HG02840 (cell line): ENCODE measurements around the gene TMEM203.

Experiments
- ATAC-seq: cut with Tn5 transposase; IDR thresholded peaks from one replicate; pipeline ENCODE4 v1.9.1; 2021; ENCODE audit warnings: mild to moderate bottlenecking, moderate library complexity, moderate number of reproducible peaks; ENCODE audit not compliant: unreplicated experiment, low FRiP score

The TMEM203 gene

DNA sequence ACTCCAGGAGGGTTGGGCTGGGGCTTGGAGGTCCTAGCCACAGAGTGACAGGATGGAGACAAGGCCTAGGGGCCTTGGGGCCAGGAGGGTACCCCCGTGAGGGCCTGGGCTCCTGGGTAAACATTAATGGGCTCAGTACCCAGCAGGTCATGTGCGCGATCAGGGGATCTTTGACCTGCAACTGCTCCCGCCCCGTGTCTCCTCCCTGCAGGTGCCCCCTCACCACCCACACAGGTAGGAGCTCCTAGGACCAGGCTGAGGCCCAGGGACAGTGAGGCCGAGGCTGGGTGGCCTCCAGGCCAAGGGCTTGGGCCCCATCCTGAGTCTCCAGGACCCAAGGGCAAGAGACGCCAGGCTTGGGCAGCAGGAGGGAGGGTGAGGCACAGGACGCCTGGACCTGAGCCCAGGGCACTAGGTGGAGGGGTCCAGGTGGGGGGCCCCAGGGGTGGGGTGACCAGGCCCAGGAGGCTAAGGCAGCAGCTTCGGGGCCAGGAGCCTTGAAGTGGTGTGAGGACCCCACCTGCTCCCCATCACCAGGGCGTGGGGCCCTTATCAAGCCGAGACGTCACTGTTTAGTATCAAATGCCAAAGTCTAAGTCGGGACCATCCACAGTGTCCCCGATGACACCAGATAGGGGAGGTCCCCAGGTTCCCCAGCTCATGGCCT, 25.4 kb upstream of the TMEM203 start, which contains the start of gene SLC34A3:
TSS of gene SLC34A3 (plus strand) at position 197 of the 667 bp plus-strand sequence. CDS start 802 bp downstream, outside the sequence.
- ATAC-seq = no peak

GRCh38 chr9:137229903-137230704, 24.7 kb upstream of the TMEM203 start:
- ATAC-seq = no peak

DNA sequence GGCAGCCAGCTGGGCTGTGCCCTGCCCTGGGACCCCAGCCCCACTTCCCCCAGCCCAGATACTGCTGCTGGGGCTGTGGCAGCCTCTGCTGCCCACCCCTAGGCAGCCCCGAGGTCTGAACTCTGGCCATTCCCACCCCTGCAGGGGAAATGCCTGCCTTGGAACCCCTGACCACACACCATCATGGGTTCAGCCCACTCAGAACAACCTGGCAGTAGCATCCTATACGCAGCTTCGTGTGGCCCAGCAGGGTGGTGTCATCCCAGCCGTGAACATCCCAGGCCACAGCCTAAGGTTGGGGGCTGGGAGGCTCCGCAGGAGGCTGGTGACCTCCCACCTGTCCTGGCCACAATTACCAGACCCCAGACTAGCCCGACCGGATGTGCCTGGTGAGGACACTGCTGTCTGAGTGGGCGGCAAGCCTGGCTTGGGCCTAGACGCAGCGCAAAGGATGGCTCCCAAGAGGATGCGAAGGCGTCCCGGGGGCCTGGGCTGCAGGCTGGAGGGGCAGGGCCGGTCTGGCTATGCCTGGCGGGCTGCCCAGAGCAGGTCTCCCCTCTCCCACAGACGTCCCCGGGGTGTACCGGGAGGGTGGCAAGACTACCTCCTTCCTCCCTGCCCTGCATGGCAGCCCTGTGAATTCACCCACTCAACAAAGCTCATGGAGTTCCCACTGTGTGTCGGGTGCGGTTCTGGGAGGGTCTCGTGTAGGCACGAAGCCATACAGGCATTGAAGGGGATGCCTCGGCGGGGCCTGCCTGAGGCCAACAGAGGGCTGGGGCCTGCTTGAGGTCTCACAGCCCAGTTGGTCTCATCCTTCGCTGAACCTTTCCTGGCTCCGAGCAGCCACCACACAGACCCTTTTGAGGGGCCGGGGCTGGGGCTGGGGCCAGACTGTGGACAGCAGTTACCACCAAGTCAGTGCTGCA, 23.8 kb upstream of the TMEM203 start:
- ATAC-seq = no peak

GRCh38 chr9:137228506-137228967, 23.1 kb upstream of the TMEM203 start:
- ATAC-seq = no peak

DNA sequence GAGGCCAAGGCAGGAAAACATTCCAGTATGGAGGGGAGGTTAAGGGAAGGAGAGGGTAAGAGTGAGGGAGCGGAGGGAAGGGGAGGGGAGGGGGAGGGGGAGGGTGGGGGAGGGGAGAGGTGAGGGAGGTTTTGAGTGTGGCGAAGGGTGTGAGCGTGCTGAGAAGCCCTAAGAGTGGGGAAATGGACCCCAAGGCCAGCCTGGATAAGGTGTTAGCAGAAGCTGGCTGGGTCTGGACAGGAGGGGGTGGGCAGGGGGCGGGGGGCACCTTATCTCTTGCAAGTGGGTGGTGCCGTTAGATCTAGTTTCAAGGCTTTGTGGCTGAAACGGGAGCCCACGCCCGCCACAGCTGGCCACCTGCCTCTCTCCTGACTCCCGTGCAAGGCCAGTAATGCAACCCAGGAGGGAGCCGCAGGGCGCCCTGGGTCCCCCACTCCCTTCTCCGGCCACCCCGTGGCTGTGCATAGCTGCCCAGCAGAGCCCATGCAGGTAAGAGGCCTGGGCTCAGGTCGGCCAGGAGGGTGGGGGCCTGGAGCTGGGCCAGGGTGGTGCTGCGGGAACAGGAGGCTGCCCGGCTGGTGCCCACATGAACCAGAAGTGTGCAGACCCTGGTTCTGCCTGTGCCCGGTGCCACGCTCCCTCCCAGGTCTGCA, 22.5 kb upstream of the TMEM203 start:
- ATAC-seq = no peak

- no peak for ATAC-seq
Measured at GRCh38 chr9:137227054-137227852, 21.8 kb upstream of the TMEM203 start, which contains the start of gene RNF224. RNF224 (plus strand) TSS chr9:137227502; CDS start chr9:137228336, 834 bp downstream.

GRCh38 chr9:137226338-137227053, 21.0 kb upstream of the TMEM203 start:
- ATAC-seq = no peak

DNA sequence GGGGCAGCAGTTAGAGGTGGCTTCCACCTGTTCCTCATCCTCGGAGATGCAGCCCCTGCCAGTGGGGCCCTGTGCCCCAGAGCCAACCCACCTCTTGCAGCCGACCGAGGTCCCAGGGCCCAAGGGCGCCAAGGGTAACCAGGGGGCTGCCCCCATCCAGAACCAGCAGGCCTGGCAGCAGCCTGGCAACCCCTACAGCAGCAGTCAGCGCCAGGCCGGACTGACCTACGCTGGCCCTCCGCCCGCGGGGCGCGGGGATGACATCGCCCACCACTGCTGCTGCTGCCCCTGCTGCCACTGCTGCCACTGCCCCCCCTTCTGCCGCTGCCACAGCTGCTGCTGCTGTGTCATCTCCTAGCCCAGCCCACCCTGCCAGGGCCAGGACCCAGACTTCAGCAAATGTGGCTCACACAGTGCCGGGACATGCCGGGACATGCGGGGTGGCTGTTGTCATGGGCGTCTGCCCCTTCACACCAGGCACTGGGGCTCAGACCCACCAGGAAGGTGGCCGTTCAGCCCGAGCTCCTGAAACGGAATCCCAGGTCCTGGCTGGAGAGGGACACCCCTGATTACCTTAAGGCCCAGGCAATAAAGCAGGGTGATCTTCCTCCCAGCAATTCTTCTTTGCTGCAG, 20.4 kb upstream of the TMEM203 start:
- no peak for ATAC-seq

DNA sequence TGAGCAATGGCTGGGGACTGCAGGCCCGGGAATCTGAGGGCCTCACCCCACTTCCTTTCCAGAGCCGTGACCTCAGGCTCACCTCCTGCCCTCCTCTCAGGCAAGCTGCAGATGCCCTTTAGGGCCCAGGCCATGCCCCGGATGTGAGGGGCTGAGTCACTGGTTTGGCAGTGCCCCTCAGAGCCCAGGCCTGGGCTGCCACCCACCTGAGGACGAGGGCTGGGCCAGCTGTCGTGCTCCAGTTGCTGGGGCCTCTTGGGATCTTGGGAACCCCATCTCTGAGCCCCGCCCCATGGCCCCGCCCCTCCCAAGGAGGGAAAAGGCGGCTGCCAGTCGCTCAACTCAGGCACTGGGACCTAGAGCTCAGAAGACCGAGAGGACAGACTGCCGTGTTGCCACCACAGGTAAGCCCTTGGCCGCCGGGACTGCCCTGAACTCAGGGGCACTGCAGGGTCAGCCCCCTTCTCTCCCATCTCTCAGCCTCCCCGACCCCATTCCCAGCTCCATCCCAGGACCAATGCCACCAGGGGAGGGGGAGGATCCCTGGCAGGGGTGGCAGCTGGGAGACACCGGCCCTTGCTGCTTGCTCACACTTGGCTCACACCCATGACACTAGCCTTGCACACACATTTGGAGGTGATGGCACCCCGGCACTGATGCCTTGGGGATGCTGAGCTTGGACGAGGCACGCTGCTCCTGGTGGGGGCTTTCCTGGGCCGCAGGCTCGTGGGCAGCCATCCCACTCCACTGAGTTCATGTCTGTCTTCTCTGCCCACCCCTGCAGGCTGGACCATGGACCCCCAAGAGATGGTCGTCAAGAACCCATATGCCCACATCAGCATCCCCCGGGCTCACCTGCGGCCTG, 19.6 kb upstream of the TMEM203 start, which contains the start of gene CYSRT1:
TSS of gene CYSRT1 (plus strand) at position 345 of the 865 bp plus-strand sequence. CDS start at position 793, 448 bp downstream.
- ATAC-seq = no peak

- ATAC-seq = peak; percentile 84
Measured at GRCh38 chr9:137223078-137223970, 17.9 kb upstream of the TMEM203 start.

DNA sequence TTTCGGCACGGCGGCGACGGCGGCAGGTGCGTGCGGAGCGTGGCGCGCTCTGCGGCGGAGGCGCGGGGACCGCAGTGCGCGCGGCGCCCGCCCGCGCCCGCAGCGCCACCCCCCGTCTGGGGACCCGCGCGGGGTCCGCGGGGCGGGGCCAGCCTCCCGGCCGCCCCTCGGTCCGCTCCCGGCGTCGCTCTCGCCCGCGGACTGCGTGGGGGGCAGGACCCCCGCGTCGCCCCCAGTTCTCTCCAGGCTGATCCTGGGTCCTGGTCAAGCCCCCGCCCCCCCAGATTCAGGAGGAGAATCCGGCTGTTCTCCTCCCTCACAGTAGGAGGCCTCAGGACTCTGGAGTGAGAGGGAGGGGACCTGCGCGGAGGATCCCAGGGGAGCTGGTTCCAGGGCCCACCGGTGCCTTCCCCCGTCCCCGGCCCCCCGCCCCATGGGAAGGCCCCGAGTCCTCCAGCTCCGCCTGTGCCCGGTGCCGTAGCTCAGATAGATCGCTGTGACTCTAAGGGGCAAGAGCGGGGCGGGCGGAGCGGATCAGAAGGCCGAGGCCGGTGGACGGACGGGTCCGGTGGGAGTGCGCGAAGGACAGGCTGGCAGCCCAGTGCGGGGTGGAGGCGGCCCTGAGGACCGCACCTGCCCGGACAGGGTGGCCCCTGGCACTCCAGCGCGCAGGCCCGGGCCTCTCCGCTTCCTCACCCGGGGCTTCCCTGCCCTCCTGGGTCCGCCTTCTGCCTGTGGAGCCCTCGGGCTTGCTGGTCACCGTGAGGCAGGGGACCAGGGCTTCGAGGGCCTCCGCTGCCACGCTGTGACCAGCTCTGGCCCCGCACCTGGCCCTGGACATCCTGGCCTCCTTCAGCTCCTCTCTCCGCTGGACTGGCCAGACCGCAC, 17.0 kb upstream of the TMEM203 start, which contains the start of gene RNF208:
TSS of gene RNF208 (minus strand) at position 51 of the 888 bp plus-strand sequence. CDS start 1,028 bp downstream, outside the sequence.
- peak; percentile 1 for ATAC-seq

DNA sequence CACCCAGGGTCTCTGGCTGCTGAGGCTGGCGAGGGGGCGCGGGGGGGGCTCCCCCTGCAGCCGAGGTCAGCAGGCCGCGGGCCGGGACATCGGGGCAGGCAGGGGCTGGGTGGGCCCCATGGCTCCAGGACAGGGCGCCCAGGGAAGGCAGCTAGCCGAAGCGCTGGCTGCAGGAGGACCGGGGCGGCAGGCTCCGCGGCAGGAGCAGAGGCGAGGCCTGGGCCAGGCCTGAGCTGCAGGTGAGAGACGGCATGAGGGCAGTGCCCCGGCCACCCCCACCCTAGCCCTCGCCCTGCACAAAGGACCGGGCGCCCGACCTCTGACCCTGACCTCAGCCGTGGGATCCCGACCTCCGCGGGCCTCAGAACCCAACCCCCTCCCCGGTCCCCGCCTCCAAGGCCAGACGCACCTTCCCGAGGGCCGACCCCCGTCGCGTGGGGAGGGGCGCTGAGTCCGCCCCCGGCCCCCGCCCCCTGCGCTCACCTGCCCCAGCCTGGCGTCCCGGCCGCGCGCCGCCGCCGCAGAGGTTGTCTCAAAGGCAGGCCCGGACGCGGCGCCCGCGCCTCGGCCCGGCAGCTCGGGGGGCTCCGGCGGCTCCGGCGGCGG, 16.2 kb upstream of the TMEM203 start:
- no peak for ATAC-seq

GRCh38 chr9:137221095-137221505, 15.7 kb upstream of the TMEM203 start:
- no peak for ATAC-seq

DNA sequence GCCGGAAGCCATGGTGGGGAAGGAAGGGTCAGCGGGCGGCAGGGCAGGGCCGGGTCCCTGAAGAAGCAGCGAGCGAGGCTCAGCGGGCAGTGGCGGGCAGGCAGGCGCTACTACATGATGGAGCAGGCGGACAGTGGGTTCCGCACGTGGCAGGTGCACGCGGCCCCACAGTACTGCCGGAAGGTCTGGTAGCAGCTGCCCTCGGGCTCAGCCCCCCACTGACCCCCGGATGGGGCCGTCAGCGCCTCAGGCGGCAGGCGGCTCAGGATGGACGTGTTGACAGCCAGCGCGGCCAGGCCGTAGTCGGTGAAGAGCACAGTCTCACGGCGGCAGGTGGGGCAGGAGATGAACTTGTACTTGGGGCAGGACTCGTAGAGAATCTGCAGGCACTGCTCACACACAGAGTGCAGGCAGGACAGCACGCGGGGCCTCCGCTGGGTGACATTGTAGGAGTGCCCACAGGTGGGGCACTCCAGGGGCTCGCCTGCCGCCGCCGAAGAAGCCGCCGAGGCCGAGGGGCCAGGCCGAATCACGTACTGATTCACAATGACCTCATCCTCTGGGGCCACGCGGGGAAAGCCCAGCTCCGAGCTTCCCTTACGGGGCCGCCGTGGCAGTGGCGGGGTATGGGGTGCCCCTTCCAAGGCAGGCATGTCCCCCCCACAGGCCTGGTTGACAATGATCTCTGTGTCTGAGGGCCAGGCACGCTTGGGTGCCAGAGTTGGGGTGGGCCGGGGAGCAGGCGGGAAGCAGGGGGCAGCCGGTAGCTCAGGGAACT, 15.1 kb upstream of the TMEM203 start:
- no peak for ATAC-seq
